Measurements from ENCODE around the gene CCDC102A.
"Not testable (repeated sequence)": the region's sequence is repeated elsewhere in the genome, so short reads cannot be mapped to it uniquely, and the experiment has no call there.

Gene CCDC102A

DNA sequence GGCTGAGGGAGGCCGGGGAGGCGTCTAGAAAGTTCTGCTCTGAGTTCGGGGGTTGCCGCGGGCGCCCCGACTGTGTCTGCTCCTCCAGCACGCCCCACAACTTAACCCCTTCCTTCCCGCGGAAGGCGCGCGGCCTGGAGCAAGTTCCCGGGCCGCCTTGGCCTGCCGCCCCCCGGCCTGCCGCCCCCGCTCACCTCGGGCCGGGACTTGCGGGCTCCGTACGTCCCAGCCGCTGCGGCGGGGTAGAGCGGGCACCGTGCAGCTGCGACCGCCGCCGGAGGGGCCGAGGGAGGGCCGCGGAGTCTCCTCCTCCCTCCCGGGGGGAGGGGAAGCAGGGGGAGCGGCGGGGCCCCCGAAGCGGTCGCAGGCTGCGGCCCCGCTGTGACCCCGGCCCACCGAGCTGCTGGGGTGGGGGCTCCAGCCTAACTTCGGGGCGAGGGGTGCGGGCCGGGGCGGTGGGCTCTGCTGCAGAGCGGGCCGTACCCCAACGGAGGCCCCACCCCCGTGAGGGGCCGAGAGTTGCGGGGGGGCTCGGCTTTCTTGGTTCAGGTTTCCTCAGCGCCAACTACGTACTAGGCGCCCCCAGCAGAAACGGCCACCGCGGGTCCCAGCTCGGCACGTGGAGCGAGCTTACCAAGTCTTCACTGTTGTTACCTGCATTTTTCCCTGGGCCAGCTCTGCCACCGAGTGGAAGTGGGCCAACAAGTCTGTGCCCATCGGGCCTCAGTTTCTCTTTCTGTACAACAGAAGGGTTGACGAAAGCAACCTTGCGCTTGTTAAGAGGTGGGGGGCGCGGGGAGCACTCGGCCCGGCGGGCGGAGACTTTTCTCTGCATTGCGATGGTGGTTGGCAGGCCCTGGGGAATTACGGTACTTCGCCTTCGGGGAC lies at the start of gene CCDC102A:
TSS of gene CCDC102A (minus strand) at position 266 of the 888 bp plus-strand sequence. CDS start 7,394 bp downstream, outside the sequence.
- peak; percentile 72 for DNase-seq

- peak; percentile 22 for DNase-seq
Observed at GRCh38 chr16:57585051-57585687, 48.8 kb upstream of the CCDC102A start.

GRCh38 chr16:57579361-57579665 lies 42.9 kb upstream of the CCDC102A start:
- no peak for DNase-seq

DNA sequence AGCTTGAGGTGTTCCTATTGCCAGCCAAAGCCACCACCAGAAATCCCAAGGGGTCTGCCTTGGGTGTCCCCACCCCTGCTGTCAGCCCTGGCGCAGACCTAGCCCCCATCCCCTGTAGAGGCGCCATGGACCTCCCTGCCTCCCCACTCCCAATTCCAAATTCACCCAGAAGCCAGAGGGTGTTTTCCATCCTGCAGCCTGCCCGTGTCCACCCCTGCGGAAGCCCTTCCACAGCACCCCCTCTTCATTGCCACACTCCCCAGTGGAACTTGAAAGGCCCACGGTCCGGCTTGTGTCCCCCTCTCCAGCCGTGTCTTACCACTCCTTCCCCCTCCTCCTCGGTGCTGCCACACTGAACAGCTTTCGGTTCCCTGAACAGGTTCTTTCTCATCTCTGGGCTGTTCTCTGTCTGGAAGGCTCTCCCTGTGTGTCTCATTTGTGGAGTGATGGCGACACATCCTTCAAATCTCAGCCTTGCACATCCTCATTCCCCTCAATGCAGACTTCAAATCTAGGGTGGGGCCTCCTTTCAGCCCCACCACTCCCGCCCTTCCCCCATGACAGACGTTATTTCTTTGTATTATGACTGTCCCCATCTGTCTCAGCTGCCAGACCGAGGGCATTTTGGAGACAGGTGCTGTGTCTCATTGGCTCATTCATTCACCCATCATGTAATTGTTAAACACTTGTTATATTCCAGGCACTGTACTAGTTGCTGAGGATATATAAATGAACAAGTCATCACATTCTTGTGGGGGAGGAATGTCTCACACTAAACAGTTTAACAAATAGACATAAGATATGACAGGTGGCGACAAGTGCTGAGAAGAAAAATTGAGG lies 42.4 kb upstream of the CCDC102A start:
- DNase-seq: no peak

DNA sequence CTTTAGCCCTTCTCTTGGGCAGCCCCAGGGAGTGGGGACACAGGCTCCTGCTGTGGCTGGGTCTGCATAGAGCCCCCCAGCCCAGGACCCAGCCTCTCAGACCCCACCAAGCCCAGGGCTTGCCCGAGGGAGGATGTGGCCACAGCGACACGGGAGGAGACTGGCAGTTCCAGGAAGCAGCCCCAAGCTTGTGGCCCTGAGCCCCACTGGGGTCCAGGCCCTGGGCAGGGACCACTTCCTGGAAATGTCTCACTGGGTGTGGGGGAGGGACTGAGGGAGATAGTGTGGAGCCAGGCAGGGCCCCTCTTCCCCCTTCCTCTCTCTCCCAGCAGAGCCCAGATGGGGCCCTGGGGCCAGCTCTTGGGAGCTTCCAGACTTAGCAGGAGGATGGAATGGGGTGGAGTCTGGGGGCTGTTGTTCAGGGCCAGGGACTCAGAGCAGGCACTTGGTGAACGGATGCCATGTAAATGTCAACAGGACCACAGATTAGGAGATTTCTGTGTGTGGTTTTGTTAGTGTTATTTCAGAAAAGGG lies 41.4 kb upstream of the CCDC102A start:
- DNase-seq: peak; percentile 67

DNA sequence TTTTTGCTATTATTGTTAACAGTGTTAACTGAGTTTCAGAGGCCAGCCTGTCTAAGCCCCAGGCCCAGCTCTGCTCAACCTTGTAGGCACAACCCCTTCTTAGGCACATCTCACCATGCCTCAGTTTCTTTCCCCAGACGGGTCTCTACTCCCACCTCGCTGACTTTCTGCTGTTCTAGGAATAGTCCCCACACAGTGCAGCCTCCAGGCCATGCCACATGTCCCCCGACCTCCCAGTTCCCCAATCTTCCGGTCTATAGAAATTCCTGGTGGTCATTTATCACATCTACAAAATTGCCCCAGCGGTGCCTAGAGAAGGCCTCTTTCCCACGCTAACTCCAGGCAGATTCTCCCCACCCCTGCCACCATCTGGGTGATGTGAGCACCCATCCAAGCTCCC lies 40.8 kb upstream of the CCDC102A start:
- DNase-seq: no peak

DNA sequence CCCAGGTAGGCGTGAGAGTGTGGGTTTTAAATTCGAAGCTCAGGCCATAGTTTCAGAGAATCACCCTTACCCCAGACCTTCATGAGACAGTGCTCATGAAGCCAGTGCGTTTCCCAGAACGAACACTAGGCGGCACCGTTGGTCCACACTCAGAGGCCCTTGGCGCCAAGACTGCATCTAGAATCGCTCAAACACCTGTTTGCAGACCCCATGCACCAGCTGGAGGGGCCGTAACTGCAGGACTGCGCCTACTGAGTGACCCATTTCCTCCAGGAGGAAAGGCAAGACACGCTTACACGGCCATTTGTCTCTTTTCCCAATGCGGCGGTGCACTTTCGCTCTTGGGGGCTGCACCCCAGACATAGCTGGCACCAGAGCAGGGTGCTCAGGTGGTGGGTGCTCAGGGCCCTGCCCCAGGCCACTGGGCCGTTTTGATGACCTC lies 40.1 kb upstream of the CCDC102A start:
- DNase-seq: peak; percentile 93

- no peak for DNase-seq
Observed at GRCh38 chr16:57575468-57576277, 39.3 kb upstream of the CCDC102A start.

DNA sequence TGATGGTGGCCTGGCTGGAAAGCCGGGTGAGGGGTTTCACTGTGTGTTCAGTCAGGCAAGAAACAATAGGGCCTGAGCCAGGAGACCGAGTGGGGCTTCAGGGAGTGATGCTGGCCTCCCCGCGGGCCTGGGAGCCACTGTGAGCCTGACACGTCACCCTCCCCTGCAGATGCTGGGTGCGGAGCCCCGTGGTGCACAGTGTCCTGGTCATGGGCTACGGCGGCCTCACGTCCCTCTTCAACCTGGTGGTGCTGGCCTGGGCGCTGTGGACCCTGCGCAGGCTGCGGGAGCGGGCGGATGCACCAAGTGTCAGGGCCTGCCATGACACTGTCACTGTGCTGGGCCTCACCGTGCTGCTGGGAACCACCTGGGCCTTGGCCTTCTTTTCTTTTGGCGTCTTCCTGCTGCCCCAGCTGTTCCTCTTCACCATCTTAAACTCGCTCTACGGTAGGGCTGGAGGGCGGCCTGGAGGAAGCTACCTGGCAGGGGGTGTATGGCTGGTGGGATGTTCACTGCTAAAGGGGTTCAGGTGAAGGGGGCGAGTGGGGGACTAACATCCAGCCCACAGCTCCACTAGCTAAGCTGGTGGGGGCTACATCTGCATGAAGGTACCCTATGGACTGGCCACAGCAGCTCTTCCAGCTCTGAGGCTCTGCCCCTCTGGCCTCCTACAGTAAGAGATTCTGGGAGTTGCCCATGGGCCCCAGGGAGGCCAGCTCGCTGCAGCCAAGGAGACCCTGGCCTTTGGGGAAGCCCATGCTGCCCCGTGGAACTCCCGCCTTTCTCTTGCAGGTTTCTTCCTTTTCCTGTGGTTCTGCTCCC lies 38.5 kb upstream of the CCDC102A start:
- no peak for DNase-seq

DNA sequence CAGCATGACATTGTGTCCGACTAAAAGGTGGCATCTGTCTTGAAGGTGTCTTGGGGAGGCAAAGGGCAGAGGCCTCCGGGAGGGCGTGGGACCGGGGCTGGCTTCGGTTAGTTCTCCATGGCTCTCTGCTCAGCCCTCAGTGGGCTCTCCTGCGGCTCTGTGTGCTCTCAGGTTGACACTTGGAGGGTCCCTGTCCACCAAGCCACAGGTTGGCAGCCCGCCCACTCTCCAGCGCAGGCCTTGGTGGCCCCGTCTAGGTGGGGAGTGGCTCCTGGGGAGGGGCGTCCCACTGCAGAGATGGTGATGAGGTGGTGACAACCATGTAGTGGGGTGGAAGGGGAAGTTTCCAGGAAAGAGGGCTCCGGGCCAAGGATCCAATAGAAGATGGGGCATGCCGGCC lies 37.7 kb upstream of the CCDC102A start:
- DNase-seq: no peak

GRCh38 chr16:57572978-57573728 lies 36.8 kb upstream of the CCDC102A start:
- no peak for DNase-seq

GRCh38 chr16:57571098-57571497 lies 34.7 kb upstream of the CCDC102A start:
- no peak for DNase-seq

GRCh38 chr16:57570301-57571070 lies 34.1 kb upstream of the CCDC102A start:
- no peak for DNase-seq

GRCh38 chr16:57569306-57569946 lies 33.1 kb upstream of the CCDC102A start:
- no peak for DNase-seq

DNA sequence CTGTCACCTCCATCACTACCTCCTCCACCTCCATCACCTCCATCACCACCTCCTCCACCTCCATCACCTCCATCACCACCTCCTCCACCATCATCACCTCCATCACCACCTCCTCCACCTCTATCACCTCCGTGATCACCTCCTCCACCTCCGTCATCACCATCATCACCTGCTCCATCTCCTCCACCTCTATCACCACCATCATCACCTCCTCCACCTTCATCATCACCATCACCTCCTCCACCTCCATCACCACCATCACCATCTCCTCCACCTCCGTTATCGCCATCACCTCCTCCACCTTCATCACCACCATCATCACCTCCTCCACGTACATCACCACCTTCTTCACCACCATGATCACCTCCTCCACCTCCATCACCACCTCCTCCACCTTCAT lies 32.4 kb upstream of the CCDC102A start:
- not testable (repeated sequence) for DNase-seq

DNA sequence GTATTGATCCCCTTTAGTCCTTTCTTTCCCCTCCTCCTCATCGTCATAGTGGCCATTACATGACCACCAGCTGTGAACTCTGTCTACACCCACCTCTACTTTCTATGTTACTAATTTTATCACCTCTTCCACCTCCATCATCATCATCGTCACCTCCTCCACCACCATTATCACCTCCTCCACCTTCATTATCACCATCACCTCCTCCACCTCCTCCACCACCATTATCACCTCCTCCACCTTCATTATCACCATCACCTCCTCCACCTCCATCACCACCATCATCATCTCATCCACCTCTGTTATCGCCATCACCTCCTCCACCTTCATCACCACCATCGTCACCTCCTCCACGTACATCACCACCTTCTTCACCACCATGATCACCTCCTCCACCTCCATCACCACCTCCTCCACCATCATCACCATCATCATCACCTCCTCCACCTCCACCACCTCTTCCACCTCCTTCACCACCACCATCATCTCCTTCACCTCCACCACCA lies 31.9 kb upstream of the CCDC102A start:
- DNase-seq: no peak

GRCh38 chr16:57567691-57568090 lies 31.3 kb upstream of the CCDC102A start:
- no peak for DNase-seq

DNA sequence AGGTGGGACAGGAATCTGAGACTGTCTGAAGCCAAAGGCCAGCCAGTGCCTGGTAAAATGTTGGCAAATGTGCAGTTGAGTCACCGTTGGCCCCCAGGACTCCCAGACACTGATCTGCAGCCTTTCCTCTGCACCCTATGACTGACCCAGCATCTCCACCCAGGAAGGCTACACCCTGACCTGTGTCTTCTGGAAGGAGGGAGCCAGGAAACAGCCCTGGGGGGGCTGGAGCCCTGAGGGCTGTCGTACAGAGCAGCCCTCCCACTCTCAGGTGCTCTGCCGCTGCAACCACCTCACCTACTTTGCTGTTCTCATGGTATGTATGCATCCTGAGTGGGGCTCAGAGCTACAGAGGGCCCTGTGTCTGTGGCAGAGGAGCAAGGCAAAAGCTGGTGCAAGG lies 30.1 kb upstream of the CCDC102A start:
- DNase-seq: no peak

GRCh38 chr16:57565461-57565860 lies 29.1 kb upstream of the CCDC102A start:
- no peak for DNase-seq

All from stimulated activated CD8-positive, alpha-beta memory T cell treated with anti-CD3 and anti-CD28 coated beads, Interleukin-4, amount 100 ng/mL, for 48 hours (primary cell).